Neural cell (in vitro differentiated cells): ENCODE data around the gene TBX20. TPM values are rescaled to one million over a fixed set of nuclear protein-coding genes. Genes with fewer than 3 reads are reported as not detected.
"Not testable (repeated sequence)": the region's sequence is repeated elsewhere in the genome, so short reads cannot be mapped to it uniquely, and the experiment has no call there.

ENCODE experiments used
- H2AFZ ChIP-seq: fragments of 200-600, 300-800 bp; sonication (generic), shearing (Covaris generic); 2 replicates; pipeline ENCODE4 v1.6.0; 2014; ENCODE audit warnings: low read depth, mild to moderate bottlenecking, antibody characterized with exemption, low read length, moderate library complexity
- H3F3A ChIP-seq: fragments of 200-600 bp; shearing (Covaris generic); 2 replicates; pipeline ENCODE4 v1.6.1; 2016; ENCODE audit warnings: mild to moderate bottlenecking, moderate library complexity, mixed read lengths, antibody characterized with exemption, low read length; ENCODE audit not compliant: insufficient read depth, poor library complexity, severe bottlenecking
- H3K27ac ChIP-seq: fragments of 200-600, 300-800 bp; sonication (generic), shearing (Covaris generic); 2 replicates; pipeline ENCODE4 v1.5.1; 2014; ENCODE audit warnings: mild to moderate bottlenecking, low read length, moderate library complexity
- H3K27me3 ChIP-seq: fragments of 300-800, 200-600 bp; sonication (generic), shearing (Covaris generic); 2 replicates; pipeline ENCODE4 v1.6.0; 2014; ENCODE audit warnings: mild to moderate bottlenecking, low read depth, low read length, moderate library complexity; ENCODE audit not compliant: insufficient read depth
- H3K36me3 ChIP-seq: fragments of 300-800, 200-600 bp; sonication (generic), shearing (Covaris generic); 2 replicates; pipeline ENCODE4 v1.5.1; 2014; ENCODE audit warnings: mild to moderate bottlenecking, antibody characterized with exemption, low read length, moderate library complexity; ENCODE audit not compliant: insufficient read depth
- H3K4me2 ChIP-seq: fragments of 300-800, 200-600 bp; sonication (generic), shearing (Covaris generic); 2 replicates; pipeline ENCODE4 v1.6.0; 2014; ENCODE audit warnings: mild to moderate bottlenecking, low read length
- H3K4me3 ChIP-seq: fragments of 300-800, 200-600 bp; sonication (generic), shearing (Covaris generic); 2 replicates; pipeline ENCODE4 v1.5.1; 2014; ENCODE audit warnings: mild to moderate bottlenecking, low read length, moderate library complexity
- H3K79me2 ChIP-seq: fragments of 200-600 bp; shearing (Covaris generic); replicated peaks from 2 replicates; pipeline ENCODE4 v1.6.0; 2014; ENCODE audit warnings: mild to moderate bottlenecking, low read length, moderate library complexity; ENCODE audit not compliant: insufficient read depth
- H3K9ac ChIP-seq: fragments of 300-800, 200-600 bp; sonication (generic), shearing (Covaris generic); 2 replicates; pipeline ENCODE4 v1.6.1; 2016; ENCODE audit warnings: mild to moderate bottlenecking, low read length, mixed read lengths
- H3K9me2 ChIP-seq: fragments of 200-600 bp; shearing (Covaris generic); 2 replicates; pipeline ENCODE4 v1.6.1; 2016; ENCODE audit warnings: mild to moderate bottlenecking, low read length, mixed read lengths; ENCODE audit not compliant: insufficient read depth
- H3K9me3 ChIP-seq: fragments of 200-600, 300-800 bp; sonication (generic), shearing (Covaris generic); 2 replicates; pipeline ENCODE4 v1.6.1; 2016; ENCODE audit warnings: mild to moderate bottlenecking, mixed run types, low read length, moderate library complexity, mixed read lengths
- H4K20me1 ChIP-seq: fragments of 200-600 bp; shearing (Covaris generic); 2 replicates; pipeline ENCODE4 v1.6.1; 2016; ENCODE audit warnings: mild to moderate bottlenecking, mixed run types; ENCODE audit not compliant: insufficient read depth
- CTCF ChIP-seq: fragments of 450-650 bp; IDR thresholded peaks from 2 replicates; pipeline ENCODE4 v1.5.1; 2014; ENCODE audit warnings: antibody characterized with exemption, mild to moderate bottlenecking, moderate library complexity; ENCODE audit not compliant: poor library complexity, severe bottlenecking
- SMC3 ChIP-seq: fragments of 450-650 bp; conservative IDR thresholded peaks from 2 replicates; pipeline ENCODE4 v1.6.1; 2014; ENCODE audit warnings: antibody characterized with exemption, mild to moderate bottlenecking, moderate library complexity; ENCODE audit not compliant: poor library complexity
- polyA plus RNA-seq: library from polyadenylated mRNA; depleted of rRNA; stranded (reverse); fragments of >200 nt; gene quantifications from 2 replicates; pipeline ENCODE4 v1.2.3, GENCODE V29; 2014

Gene TBX20
- polyA plus RNA-seq, 1 donor from 2014 or later, result not detected

GRCh38 chr7:35185578-35185907 lies 68.4 kb downstream of the TBX20 start:
- H3K27ac ChIP-seq, H2AFZ ChIP-seq: not testable (repeated sequence)
- peak; percentile 43 for TF ChIP-seq SMC3
- peak; percentile 40 for TF ChIP-seq CTCF

GRCh38 chr7:35184961-35185360 lies 68.9 kb downstream of the TBX20 start:
- not testable (repeated sequence) for H3K9me3 ChIP-seq, H3K79me2 ChIP-seq, H3K36me3 ChIP-seq, H4K20me1 ChIP-seq, H2AFZ ChIP-seq, H3K9ac ChIP-seq, H3K27ac ChIP-seq, H3F3A ChIP-seq, H3K9me2 ChIP-seq, H3K27me3 ChIP-seq
- peak overlapping the region; percentile 73 for H3K4me2 ChIP-seq
- H3K4me3 ChIP-seq, result peak overlapping the region; percentile 82

More at GRCh38 chr7:35185578-35185907, 68.4 kb downstream of the TBX20 start:
- H3K4me3 ChIP-seq, result peak overlapping the region; percentile 82
- H3F3A ChIP-seq, H3K27me3 ChIP-seq, H3K79me2 ChIP-seq, H4K20me1 ChIP-seq, H3K9me3 ChIP-seq, H3K36me3 ChIP-seq, H3K9me2 ChIP-seq: not testable (repeated sequence)
- peak overlapping the region; percentile 46 for H3K9ac ChIP-seq
- H3K4me2 ChIP-seq, result peak overlapping the region; percentile 73

GRCh38 chr7:35183873-35184503 lies 69.9 kb downstream of the TBX20 start:
- not testable (repeated sequence) for H3F3A ChIP-seq, H3K4me2 ChIP-seq, H3K36me3 ChIP-seq, H3K27ac ChIP-seq, H3K27me3 ChIP-seq, H3K9me3 ChIP-seq, H2AFZ ChIP-seq, H4K20me1 ChIP-seq, H3K79me2 ChIP-seq, H3K9me2 ChIP-seq, H3K9ac ChIP-seq, H3K4me3 ChIP-seq

- H3K9me3 ChIP-seq, H3K27ac ChIP-seq, H3K27me3 ChIP-seq, H3K9me2 ChIP-seq, H2AFZ ChIP-seq, H3F3A ChIP-seq, H3K4me2 ChIP-seq, H4K20me1 ChIP-seq, H3K36me3 ChIP-seq, H3K79me2 ChIP-seq, H3K9ac ChIP-seq, H3K4me3 ChIP-seq: not testable (repeated sequence)
Measured at GRCh38 chr7:35180665-35181064, 73.2 kb downstream of the TBX20 start.

- not testable (repeated sequence) for H3K36me3 ChIP-seq, H3K9ac ChIP-seq, H3K9me2 ChIP-seq, H3K27ac ChIP-seq, H3K4me2 ChIP-seq, H3F3A ChIP-seq, H4K20me1 ChIP-seq, H3K79me2 ChIP-seq, H3K4me3 ChIP-seq, H3K9me3 ChIP-seq, H3K27me3 ChIP-seq, H2AFZ ChIP-seq
Measured at GRCh38 chr7:35173176-35173575, 80.7 kb downstream of the TBX20 start.

GRCh38 chr7:35172131-35172530 lies 81.8 kb downstream of the TBX20 start:
- H3K9ac ChIP-seq, H4K20me1 ChIP-seq, H3K9me3 ChIP-seq, H3K36me3 ChIP-seq, H2AFZ ChIP-seq, H3K79me2 ChIP-seq, H3K4me3 ChIP-seq, H3F3A ChIP-seq, H3K4me2 ChIP-seq, H3K9me2 ChIP-seq, H3K27ac ChIP-seq, H3K27me3 ChIP-seq: not testable (repeated sequence)

- H3K9me3 ChIP-seq, H4K20me1 ChIP-seq, H3K4me3 ChIP-seq, H3K36me3 ChIP-seq, H3K27ac ChIP-seq, H3K27me3 ChIP-seq, H2AFZ ChIP-seq, H3K79me2 ChIP-seq, H3K9ac ChIP-seq, H3K9me2 ChIP-seq, H3F3A ChIP-seq, H3K4me2 ChIP-seq: not testable (repeated sequence)
Measured at GRCh38 chr7:35167658-35168057, 86.2 kb downstream of the TBX20 start.
